LNCAP (cell line): Measurements from ENCODE around the gene TGFBR3.

Source experiments
- CTCF ChIP-seq: fragments of 450-650 bp; IDR thresholded peaks from 2 replicates; pipeline ENCODE4 v1.5.1; 2017; ENCODE audit warnings: mild to moderate bottlenecking

The TGFBR3 gene

GRCh38 chr1:91784191-91784590 lies 101.8 kb downstream of the TGFBR3 start:
- TF ChIP-seq CTCF, result no peak

GRCh38 chr1:91783423-91784170 lies 102.4 kb downstream of the TGFBR3 start:
- TF ChIP-seq CTCF, result no peak

DNA sequence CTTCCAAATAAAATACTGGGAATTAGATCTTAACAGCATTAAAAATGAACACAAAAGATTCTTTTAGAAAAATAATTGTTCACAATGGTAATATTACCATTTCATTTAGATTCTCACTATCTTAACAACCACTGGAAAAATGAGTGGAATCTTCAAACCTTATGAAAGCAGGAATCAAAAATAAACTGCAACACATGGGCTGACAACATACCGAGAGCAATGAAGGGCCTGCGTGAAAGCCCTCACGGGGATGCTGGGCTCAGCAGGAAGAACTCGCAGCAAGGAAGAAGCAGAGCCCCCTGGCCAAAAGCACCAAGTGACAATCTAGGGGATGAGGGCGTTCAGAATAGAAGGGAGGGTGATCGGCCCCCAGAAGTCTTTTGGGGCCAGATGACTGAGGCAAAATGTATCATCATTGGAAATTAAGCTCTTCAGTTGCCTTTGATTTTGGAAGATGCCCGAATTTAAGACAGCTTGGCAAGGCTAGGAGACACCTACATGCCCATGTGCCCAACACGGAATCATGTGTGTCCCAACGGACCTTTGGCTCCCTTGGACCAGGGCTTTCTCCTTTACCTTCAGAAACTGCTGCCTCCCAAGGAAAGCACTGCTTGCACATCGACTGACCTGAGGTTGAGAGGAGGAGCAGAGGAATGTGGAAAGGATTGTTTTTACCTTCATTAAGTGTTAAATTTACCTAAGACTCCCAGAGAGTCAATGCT lies 103.9 kb downstream of the TGFBR3 start:
- no peak for TF ChIP-seq CTCF

DNA sequence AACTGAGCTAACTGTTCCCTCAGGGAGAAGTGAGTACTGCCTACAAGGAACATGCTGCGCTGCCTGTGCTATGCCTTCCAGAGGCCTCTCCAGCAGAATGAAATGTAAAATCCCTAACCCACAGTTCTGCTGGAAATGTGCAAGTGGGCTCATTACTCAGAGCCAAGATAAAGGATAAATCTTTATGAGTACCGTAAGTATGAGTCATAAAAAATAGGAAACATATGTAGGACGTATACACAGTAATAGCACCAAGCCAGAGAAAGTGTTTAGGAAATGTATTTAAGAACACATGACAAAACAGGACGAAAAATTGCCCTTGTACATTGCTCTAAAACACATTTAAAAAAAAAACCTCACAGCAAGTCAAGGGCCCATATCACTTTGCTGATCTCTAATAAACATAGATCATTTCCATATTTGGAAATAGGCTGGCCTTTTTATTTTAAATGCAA lies 104.6 kb downstream of the TGFBR3 start:
- TF ChIP-seq CTCF, result no peak

- no peak for TF ChIP-seq CTCF
Observed at GRCh38 chr1:91779548-91780021, 106.4 kb downstream of the TGFBR3 start.

- TF ChIP-seq CTCF, result no peak
Observed at GRCh38 chr1:91778964-91779363, 107.0 kb downstream of the TGFBR3 start.

GRCh38 chr1:91777630-91778300 lies 108.2 kb downstream of the TGFBR3 start:
- no peak for TF ChIP-seq CTCF
